ENCODE measurements around the gene PTK6.

PTK6 gene

DNA sequence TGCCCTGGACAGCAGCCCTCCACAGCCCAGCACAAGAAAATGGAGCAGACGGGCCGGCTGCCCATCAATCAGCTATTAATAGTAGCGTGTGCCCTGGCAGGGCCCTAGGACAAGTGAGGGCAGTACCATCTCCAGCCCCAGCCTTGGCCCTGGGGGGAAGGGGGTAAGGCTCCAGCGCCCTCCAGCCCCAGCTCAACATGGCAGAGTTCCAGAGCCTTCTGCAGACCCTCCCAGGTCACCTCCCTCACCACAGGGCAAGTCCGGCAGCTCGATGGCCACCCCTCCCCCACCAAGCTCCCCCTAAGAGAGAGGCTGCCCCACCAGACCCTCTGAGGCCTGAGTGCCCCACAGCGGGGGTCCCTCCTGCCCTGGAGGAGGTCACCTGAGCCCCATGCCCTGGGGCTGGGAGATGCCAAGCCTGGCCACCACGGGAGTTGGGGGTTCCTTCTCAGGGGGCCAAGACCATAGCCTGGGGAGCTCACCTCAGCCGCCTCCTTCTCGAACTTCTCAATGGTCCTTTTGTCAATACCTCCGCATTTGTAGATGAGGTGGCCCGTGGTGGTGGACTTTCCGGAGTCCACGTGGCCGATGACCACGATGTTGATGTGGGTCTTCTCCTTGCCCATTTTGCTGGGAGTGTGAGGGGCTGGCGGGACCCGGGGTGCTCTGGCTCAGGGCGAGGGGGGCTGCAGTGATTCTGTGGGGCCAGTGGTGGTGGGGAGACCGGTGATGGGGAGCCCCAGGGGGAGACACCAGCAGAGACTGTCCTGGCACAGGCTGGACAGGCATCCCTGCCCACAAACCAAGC, 39.8 kb downstream of the PTK6 start:
- no peak for DNase-seq (ENCODE audit: extremely low read depth in 1 of 2, low read depth in 1 of 2)

DNA sequence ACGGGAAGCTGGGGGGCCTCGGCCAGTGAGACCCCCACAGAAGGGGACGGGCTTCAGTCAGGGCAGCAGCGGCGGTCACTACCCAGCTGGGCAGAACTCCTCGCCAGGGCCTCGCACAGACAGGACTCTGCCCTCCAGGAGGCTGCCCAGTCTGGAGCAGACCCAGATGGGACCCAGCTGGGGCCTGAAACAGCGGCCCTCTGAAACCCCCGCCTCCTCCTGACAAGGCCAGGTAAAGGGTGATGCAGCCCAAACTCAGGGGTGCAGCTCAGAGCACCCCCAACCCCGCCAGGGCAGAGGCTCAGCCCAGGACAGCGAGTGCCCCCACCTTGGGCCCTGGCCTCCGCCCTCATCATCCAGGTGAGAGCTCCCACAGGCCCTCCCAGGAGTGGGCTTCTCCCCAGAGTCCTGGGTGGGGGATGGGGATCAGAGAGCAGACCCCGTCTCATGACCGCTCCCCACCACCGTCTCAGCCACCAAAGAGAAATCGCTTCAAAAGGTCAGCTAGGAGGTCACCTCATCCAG, 40.5 kb downstream of the PTK6 start:
- DNase-seq (ENCODE audit: extremely low read depth in 1 of 2, low read depth in 1 of 2) = no peak

DNA sequence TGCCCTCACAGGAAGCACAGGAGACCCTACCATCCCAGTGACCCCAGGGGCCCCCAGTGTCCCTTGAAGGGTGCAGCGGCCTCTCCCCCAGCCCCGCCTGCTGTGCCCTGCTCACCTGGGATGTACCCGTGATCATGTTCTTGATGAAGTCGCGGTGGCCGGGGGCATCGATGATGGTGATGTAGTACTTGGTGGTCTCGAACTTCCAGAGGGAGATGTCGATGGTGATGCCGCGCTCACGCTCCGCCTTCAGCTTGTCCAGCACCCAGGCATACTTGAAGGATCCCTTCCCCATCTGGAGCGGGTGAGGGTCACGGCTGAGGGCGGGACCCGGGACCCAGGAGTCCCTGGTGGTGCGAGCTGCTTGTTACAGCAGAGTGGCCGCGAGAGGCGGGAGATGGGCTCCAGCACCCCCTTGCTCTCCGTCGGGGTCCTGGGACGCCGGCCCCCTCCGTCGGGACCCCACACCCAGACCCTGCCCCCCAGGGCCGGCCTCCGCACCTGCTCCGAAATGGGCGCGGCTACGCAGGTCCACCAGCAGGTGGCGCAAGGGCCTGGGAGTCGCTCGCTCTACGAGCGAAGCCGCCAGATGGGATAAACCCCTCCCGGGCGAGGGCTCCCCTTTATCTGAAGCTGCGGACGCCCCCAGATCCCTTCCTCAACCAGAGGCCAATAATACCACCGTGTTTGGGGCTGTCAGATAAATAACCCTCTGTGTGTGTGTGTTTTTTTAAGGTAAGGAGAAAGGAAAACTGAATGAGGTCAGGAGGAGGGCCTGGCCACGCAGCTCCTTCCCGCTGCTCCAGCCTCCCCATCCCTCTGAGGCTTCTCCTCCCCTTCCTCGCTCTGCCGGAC, 41.2 kb downstream of the PTK6 start:
- DNase-seq (ENCODE audit: extremely low read depth in 1 of 2, low read depth in 1 of 2) = peak; percentile 45 to 47

DNA sequence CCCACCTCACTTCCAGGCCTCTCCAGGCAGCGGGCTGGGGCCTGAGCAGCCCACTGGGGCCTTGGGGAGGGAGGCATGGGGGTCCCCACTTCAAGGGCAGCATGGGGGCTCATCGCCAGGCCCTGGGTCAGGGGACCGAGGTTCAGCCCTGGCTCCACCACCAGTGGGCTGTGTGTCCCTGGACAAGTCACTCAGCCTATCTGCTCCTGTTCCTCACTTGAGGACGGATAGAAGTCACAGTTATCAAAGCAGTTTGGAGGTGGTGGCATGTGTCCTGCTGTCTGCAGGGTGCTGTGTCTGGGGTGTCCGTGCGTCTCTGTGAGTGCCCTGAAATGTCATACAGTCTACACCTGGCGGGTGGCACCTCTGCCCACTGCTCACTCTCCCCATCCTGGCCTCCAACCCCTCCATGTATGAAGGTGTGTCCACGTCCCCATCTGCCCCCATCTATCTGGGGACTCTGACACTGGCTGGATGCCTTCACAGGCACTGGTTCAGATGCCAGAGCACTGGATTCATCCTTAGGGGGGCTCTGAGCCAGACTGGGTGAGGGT, 41.9 kb downstream of the PTK6 start:
- no peak for DNase-seq (ENCODE audit: extremely low read depth in 1 of 2, low read depth in 1 of 2)

DNA sequence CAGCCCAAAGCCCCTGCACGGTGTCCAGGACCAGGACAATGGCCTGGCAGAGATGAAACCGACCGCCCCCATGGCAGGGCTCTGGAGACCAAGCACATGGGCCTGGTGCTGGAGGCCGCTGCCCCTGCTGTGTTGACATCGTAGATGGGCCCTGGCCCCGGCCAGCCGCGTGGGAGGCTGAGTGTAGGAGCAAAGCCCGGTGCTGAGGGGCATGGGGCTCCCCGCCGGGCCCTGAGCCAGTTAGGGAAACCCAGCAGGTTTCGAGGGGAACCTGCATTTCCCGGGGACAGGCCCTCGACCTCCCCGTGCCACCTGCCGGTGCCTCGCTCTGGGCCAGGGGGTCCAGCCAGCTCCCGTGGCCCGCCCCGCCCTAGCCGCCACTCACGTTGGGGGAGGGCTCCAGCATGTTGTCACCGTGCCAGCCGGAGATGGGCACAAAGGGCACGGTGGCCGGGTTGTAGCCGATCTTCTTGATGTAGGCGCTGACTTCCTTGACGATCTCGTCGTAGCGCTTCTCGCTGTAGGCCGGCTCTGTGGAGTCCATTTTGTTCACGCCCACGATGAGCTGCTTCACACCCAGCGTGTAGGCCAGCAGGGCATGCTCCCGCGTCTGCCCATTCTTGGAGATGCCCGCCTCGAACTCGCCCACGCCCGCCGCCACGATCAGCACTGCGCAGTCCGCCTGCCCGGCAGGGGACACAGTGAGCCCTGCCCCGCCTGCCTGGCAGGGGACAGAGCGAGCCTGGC, 42.6 kb downstream of the PTK6 start:
- no peak for DNase-seq (ENCODE audit: extremely low read depth in 1 of 2, low read depth in 1 of 2)

DNA sequence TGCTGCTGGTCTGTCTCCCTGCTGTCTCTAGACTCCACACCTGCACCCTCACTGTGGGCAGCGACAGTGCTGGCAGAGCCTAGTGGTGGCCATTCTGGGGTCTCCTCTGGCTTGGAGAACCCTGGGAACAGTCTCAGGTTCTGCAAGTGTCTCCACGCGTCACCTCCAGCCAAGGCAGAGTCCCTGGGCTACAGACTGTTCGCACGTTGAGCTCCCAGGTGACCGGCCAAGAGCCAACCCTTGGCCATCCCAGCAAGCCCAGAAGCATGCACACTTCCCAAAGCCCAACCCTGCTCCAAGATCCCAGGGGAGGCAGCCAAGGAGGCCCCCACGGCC, 43.1 kb downstream of the PTK6 start:
- DNase-seq (ENCODE audit: extremely low read depth in 1 of 2, low read depth in 1 of 2) = no peak

DNA sequence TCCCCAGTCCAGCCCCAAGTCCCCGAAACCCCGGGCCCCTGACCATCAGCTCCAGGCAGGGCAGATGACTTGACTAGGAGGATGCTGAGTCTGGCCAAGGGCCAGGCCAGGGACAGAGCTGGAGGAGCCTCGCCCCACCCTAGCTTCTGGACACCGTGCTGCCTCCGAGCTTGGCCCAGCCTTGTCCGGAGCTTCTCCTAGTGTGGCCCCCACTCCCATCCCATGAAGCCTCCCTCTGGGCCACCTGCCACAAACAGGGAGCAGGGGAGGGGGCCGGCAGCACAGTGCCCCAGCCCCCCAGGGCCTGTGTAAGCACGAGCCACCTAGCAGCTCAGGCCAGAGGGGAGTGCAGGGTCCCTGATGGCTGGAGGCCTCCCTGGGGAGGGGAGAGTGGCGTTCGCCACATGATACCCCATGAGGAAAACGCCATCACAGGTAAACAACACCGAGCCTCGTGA, 43.6 kb downstream of the PTK6 start:
- no peak for DNase-seq (ENCODE audit: extremely low read depth in 1 of 2, low read depth in 1 of 2)

DNA sequence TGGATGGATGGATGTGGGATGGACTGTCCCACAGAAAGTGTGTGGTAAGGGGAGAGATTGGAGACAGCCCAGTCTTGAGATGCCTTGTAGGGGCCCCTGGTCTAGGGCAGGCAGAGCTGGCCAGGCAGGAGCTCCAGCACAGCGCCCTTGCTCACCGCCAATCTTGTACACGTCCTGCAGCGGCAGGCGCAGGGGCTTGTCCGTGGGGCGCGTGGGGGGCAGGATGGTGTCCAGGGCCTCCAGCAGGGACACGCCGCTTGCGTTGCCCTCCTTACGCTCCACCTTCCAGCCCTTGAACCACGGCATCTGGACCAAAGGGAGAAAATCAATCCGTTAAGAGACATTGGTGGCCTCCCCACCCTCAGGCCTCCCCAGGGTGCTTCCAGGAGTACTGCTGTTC, 44.2 kb downstream of the PTK6 start:
- DNase-seq (ENCODE audit: extremely low read depth in 1 of 2, low read depth in 1 of 2) = no peak

DNA sequence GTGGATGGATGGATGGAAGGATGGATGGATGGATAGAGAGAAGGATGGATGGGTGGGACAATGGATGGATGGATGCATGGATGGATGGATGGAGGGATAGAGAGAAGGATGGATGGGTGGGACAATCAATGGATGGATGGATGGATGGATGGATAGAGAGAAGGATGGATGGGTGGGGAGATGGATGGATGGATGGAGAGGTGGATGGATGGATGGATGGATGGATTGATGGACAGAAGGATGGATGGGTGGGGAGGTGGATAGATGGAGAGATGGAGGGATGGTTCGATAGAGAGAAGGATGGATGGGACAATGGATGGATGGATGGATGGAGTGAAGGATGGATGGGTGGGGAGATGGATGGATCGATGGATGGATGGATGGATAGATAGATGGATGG, 44.7 kb downstream of the PTK6 start:
- no peak for DNase-seq (ENCODE audit: extremely low read depth in 1 of 2, low read depth in 1 of 2)

DNA sequence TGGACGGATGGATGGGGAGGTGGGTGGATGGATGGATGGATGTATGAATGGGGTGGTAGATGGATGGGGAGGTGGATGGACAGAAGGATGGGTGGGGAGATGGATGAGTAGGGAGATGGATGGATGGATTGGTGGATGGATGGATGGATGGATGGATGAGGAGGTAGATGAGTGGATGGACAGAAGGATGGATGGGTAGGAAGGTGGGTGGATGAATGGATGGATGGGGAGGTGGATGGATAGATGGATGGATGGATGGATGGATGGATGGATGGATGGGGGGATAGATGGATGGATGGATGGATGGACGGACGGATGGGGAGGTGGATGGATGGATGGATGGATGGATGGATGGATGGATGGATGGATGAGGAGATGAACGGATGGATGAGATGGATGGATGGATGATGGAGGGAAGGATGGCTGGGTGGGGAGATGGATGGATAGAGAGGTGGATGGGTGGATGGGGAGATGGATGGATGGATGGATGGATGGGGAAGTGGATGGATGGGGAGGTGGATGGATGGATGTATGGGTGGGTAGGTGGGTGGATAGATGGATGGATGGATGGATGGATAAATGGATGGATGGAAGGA, 45.4 kb downstream of the PTK6 start:
- DNase-seq (ENCODE audit: extremely low read depth in 1 of 2, low read depth in 1 of 2) = no peak

DNA sequence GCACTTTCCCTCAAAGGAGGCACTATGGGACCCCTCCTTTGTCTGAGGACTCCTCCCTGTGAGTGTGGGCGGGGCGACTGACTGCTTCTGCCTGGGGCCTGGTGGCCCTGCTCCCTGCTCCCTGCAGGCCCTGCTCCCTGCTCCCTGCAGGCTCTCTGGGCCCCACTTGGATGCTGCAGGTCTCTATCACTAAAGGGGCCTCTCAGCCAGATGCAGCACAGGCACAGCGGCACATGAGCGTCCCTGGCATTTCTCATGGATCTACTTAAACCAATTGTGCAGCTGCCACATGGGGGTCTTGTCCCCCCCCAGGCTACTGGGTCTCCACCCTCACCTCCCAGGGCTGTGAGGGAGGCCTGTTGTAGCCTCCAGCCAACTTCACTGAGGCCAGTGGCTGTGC, 46.1 kb downstream of the PTK6 start:
- DNase-seq (ENCODE audit: extremely low read depth in 1 of 2, low read depth in 1 of 2) = no peak

DNA sequence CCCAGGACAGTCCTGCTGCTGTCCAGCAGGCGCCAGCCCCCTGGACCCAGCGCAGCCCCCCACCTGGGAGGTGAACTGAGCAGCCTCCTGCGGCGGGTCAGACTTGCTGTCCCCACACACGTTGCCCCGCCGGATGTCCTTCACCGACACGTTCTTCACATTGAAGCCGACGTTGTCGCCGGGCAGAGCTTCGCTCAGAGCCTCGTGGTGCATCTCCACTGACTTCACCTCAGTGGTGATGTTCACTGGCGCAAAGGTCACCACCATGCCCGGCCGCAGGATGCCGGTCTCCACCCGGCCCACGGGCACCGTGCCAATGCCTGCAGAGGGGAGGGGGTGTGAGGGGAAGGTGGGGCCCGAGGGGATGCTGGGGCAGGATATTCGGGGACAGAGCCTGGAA, 46.8 kb downstream of the PTK6 start:
- DNase-seq (ENCODE audit: extremely low read depth in 1 of 2, low read depth in 1 of 2) = no peak

DNA sequence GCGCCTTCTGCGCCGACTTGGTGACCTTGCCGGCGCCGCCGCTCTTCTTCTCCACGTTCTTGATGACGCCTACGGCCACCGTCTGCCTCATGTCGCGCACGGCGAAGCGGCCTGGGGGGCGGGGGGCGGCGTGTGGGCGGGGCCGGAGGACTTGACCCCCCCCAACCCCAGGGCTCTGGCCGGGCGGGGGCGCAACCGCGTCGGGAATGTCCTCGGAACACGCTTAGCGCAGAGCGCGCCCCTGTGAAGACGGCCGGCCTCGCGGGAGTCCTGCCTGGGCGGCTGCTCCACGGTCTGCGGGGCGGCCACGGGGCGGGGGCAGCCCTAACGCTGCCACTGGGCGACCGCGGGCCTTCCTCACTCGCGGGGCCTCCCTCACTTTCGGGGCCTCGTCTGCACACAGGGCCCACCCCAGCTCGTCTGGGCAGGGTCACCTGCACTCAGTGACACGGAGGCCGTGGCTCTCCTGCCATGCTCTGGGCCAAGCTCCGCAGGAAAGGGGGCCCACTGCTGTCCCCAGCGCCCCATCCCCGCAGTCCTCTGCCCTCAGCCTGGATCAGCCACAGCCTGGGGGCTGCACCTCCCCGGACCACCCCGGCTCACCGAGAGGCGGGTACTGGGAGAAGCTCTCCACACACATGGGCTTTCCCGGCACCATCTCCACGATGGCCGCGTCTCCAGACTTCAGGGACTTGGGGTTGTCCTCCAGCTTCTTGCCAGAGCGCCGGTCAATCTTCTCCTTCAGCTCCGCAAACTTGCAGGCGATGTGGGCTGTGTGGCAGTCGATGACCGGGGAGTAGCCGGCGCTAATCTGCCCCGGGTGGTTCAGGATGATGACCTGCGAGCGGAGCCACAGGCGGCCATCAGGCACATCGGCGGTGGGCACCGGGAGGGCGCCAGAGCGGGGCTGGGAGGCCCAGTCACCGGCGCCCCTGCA, 48.6 kb downstream of the PTK6 start:
- DNase-seq (ENCODE audit: extremely low read depth in 1 of 2, low read depth in 1 of 2) = no peak

DNA sequence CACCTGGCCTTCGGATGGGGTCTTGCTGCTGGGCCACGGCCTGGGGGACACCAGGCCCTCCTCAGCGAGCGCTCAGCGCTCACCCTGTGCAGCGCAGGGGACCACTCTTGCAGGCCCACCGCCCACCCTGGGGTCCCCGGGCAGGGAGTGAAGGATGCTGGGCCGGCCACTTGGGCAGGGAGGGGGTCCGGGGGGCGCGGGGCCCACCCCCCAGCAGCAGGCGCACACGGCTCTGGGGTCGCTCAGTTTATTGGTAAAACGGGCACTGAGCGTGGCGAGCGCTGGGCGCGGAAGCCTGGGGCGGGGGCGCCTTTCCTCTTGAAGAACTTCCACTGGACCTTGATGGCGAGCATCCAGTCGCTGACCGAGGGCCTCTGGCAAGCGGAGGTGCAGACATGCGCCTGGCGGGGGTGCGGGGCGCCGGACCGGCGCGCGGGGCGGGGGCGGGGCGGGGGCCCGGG, 49.4 kb downstream of the PTK6 start:
- no peak for DNase-seq (ENCODE audit: extremely low read depth in 1 of 2, low read depth in 1 of 2)

DNA sequence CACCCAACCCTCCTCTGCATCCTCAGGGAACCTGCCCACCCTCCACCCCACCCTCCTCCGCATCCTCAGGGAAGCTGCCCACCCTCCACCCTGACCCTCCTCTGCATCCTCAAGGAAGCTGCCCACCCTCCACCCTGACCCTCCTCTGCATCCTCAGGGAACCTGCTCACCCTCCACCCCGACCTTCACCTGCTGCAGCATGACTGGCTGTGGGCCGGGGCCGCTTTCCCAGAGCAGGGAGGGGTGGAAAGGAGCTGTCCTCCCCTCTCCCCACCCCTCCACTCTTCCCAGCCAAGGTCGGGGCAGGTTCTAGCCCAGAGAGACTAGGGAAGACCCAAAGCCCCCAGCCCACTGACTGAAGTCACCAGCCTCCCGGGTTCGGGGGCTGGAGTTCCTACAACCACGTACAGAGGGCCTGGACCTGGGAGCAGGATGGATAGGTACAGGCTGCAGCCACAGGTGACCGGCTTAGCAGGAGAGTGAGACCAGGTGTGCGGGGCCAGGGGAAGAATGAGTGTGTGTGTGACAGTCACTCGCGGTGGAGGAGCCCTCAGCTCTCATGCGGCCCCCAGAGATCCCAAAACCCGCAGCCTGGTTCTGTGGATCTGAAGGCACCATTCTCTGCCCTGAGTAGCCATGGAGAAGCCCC, 49.9 kb downstream of the PTK6 start:
- DNase-seq (ENCODE audit: extremely low read depth in 1 of 2, low read depth in 1 of 2) = no peak

DNA sequence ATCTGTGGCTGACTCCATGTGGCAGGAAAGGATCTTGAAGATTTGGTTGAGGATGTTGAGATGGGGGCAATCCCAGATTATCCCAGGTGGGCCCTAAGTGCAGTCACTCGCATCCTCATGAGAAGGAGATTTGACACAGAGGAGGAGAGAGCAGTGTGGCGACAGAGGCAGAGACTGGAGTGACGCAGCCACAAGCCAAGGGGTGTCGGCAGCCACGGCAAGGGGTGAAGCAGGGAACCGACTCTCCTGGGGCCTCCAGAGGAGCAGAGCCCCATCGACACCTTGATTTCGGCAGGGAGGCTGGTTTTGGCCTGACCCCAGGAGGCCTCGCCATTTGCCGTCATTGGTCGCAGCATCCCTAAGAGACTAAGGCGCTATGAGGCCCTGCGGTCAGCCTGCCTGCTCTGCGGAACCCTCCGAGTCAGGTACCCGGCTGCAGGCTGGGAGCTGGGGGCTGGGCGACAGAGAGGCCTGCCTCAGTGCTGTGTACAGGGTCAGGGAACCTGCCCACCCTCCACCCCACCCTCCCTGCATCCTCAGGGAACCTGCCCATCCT, 50.8 kb downstream of the PTK6 start:
- DNase-seq (ENCODE audit: extremely low read depth in 1 of 2, low read depth in 1 of 2) = no peak

DNA sequence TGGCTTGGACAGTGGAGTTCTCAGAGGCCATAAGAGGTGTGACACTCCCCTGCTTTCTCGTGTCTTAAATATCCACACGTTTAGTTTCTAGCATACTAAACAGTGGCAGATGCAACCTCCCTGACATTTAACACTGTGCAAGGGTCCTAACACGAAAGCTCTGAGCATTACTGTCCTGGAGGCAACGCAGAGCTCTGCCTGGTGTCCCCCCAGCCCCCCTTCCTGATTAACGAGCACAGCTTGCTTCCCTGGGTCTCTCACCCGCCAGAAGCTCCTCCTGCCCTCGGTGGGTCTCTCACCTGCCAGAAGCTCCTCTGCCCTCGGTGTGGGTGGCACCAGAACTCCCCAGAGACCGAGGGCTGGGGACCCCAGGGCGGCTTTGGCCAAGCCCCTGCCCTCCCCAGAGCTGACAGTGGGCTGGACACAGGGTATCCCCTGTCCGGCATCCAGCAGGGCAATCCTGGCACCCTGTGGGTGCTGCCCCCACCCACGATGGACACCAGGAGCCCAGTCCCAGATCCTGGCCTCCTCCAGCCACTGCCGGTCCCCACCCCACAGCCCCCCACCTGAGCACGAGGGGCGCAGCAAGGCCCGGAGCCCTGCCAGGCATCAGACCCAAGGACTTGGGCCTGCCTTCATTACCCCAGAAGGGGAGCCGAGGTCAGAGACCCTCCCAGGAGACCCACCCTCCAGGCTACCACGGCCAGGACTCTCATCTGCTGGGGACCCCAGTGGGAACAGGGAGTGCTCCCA, 52.3 kb downstream of the PTK6 start:
- DNase-seq (ENCODE audit: extremely low read depth in 1 of 2, low read depth in 1 of 2) = no peak

DNA sequence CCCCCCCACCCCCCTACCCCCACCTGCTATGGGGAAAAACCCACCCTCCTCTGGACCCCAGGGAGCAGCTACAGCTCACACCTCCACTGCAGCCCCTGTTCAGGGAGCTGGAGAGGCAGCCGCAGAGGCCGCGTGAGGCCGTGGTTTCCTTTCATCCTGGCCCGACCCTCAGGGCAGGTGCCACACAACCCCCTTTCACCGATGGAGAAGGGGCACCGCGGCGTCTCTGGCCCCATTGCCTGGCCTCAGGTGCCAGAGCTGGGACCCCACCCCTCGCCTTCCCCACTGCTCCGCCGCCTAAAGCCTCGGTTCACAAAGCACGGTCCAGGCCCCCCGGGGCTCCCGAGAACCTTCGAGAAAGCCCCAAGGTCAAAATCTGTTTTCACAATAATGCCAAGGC, 52.9 kb downstream of the PTK6 start:
- DNase-seq (ENCODE audit: extremely low read depth in 1 of 2, low read depth in 1 of 2) = no peak
